ENCODE results near the gene POLG2.

DNA sequence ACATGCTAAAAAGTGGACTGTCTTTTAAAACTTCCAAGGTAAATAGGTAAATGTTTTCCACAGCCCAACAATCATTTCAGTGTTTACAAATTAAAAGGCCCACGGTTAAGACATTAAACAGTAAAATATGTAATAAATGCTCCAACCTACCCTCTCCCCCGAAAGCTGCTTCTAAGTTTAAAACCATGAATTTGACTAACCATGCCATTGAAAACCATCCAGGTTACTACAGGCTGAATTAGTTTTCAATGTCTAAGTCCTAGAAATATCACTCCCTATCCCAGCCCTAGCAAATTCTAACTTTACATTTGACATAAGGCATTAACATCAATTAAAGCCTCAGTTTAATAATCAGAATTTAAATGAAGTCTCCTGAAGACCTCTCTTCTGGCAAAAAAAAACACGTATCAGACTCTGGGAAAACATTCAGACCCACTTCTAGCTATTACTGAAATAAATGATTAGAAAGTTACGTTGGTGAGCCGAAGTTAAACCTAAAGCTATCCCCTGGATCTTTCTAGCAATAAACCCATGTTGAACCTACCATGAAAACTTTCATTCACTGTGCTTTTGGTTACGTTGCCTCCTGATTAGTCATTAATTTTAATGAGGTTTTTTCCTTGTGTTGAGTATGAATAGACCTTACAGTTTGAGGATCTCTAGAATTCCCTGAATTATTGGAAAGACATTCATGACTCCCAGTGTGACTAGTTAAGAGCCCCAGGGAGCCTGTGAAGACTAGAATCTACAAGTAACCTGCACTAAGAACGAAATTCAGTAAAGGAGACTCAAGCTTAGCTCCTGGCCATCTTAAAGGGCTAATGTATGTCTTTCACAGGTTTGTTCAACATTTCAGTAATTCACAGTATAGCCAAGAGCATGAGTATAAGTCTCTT is 1.7 kb upstream of the POLG2 start:
- TF ChIP-seq TAF1 (IDR thresholded peaks at IDR 0.05; ENCODE audit: borderline replicate concordance, insufficient read depth, low read length) = no peak
- TF ChIP-seq POLR2AphosphoS5 (IDR thresholded peaks at IDR 0.05; ENCODE audit: low read depth, low read length) = peak; percentile 72; the same call in 1 of the 2 replicates
- TF ChIP-seq, protein P1, sequence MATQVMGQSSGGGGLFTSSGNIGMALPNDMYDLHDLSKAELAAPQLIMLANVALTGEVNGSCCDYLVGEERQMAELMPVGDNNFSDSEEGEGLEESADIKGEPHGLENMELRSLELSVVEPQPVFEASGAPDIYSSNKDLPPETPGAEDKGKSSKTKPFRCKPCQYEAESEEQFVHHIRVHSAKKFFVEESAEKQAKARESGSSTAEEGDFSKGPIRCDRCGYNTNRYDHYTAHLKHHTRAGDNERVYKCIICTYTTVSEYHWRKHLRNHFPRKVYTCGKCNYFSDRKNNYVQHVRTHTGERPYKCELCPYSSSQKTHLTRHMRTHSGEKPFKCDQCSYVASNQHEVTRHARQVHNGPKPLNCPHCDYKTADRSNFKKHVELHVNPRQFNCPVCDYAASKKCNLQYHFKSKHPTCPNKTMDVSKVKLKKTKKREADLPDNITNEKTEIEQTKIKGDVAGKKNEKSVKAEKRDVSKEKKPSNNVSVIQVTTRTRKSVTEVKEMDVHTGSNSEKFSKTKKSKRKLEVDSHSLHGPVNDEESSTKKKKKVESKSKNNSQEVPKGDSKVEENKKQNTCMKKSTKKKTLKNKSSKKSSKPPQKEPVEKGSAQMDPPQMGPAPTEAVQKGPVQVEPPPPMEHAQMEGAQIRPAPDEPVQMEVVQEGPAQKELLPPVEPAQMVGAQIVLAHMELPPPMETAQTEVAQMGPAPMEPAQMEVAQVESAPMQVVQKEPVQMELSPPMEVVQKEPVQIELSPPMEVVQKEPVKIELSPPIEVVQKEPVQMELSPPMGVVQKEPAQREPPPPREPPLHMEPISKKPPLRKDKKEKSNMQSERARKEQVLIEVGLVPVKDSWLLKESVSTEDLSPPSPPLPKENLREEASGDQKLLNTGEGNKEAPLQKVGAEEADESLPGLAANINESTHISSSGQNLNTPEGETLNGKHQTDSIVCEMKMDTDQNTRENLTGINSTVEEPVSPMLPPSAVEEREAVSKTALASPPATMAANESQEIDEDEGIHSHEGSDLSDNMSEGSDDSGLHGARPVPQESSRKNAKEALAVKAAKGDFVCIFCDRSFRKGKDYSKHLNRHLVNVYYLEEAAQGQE (IDR thresholded peaks at IDR 0.05; ENCODE audit: insufficient read depth in 1 of 2, low read depth in 2 of 2, low read length in 2 of 2) = no peak

All from PFSK-1 (cell line).